HepG2 (cell line): ENCODE measurements around the gene TBX6. TPM values are rescaled to one million over a fixed set of nuclear protein-coding genes. Genes with fewer than 3 reads are reported as not detected.

Experiments
- ARID3A ChIP-seq: IDR thresholded peaks from 2 replicates; pipeline ENCODE4 v1.6.1; 2012; ENCODE audit warnings: low read depth, low read length, improper control_type of control experiment
- ARNT ChIP-seq: fragments of 450-650 bp; IDR thresholded peaks from 2 replicates; pipeline ENCODE4 v1.6.1; 2017
- CREB1 ChIP-seq, 2 experiments: fragments of 450-650 bp in 1 of 2; IDR thresholded peaks; 2 replicates each; pipeline ENCODE4 v1.6.1; 2016 to 2017; ENCODE audit warnings: control low read depth in 1 of 2, mild to moderate bottlenecking in 1 of 2, missing compliant biosample characterization in 1 of 2, missing genetic modification characterization in 1 of 2
- E2F1 ChIP-seq: sonication (generic); formaldehyde crosslinking; IDR thresholded peaks from 2 replicates; pipeline ENCODE4 v1.5.0; 2020; ENCODE audit warnings: missing genetic modification reagents
- KLF12 ChIP-seq: sonication (generic); formaldehyde crosslinking; IDR thresholded peaks from 2 replicates; pipeline ENCODE4 v1.4.0; 2020; ENCODE audit warnings: missing genetic modification reagents, borderline replicate concordance
- MAX ChIP-seq: IDR thresholded peaks from 2 replicates; pipeline ENCODE4 v1.6.1; 2012; ENCODE audit warnings: inconsistent platforms
- MEF2D ChIP-seq: sonication (generic); formaldehyde crosslinking; IDR thresholded peaks from 2 replicates; pipeline ENCODE4 v1.5.1; 2020; ENCODE audit warnings: mild to moderate bottlenecking, missing genetic modification reagents
- NR1H2 ChIP-seq: sonication (generic); formaldehyde crosslinking; IDR thresholded peaks from 2 replicates; pipeline ENCODE4 v1.8.1; 2022; ENCODE audit warnings: low read depth, missing genetic modification reagents, borderline replicate concordance
- PATZ1 ChIP-seq: sonication (generic); formaldehyde crosslinking; IDR thresholded peaks from 2 replicates; pipeline ENCODE4 v1.4.0; 2020; ENCODE audit warnings: missing genetic modification reagents
- PCBP1 ChIP-seq: fragments of 200-400 bp; formaldehyde crosslinking; IDR thresholded peaks from 2 replicates; pipeline ENCODE4 v1.6.1; 2017; ENCODE audit warnings: mild to moderate bottlenecking, low read depth, low read length, borderline replicate concordance
- SCMH1 ChIP-seq: sonication (generic); formaldehyde crosslinking; IDR thresholded peaks from 2 replicates; pipeline ENCODE4 v1.9.0; 2021; ENCODE audit warnings: missing genetic modification reagents, mild to moderate bottlenecking, borderline replicate concordance
- SUZ12 ChIP-seq: fragments of 150-350 bp; IDR thresholded peaks from 2 replicates; pipeline ENCODE4 v1.6.1; 2014; ENCODE audit warnings: low read depth, low read length
- TEF ChIP-seq: sonication (generic); formaldehyde crosslinking; IDR thresholded peaks from 2 replicates; pipeline ENCODE4 v1.5.0; 2020; ENCODE audit warnings: missing genetic modification reagents
- TRIM22 ChIP-seq: fragments of 450-650 bp; IDR thresholded peaks from 2 replicates; pipeline ENCODE4 v1.6.1; 2017
- ZNF446 ChIP-seq: sonication (generic); formaldehyde crosslinking; IDR thresholded peaks from 2 replicates; pipeline ENCODE4 v1.5.0; 2020; ENCODE audit warnings: mild to moderate bottlenecking, missing genetic modification reagents
- ZNF550 ChIP-seq: sonication (generic); formaldehyde crosslinking; IDR thresholded peaks from 2 replicates; pipeline ENCODE4 v1.4.0; 2020; ENCODE audit warnings: mild to moderate bottlenecking, missing genetic modification reagents, borderline replicate concordance
- ZNF607 ChIP-seq: sonication (generic); formaldehyde crosslinking; IDR thresholded peaks from 2 replicates; pipeline ENCODE4 v1.5.1; 2020; ENCODE audit warnings: missing genetic modification reagents, mild to moderate bottlenecking, borderline replicate concordance
- ZNF619 ChIP-seq: sonication (generic); formaldehyde crosslinking; IDR thresholded peaks from 2 replicates; pipeline ENCODE4 v1.4.0; 2020; ENCODE audit warnings: mild to moderate bottlenecking, missing genetic modification reagents
- ZNF691 ChIP-seq: sonication (generic); formaldehyde crosslinking; IDR thresholded peaks from 2 replicates; pipeline ENCODE4 v1.4.0; 2020; ENCODE audit warnings: missing genetic modification reagents, low read depth, mild to moderate bottlenecking, borderline replicate concordance
- polyA plus RNA-seq, 8 experiments: library from polyadenylated mRNA; depleted of rRNA in 3 of 8; stranded (reverse) in 7 of 8; unstranded in 1 of 8; fragments of >200 nt; fragmentation: Illumina TruSeq in 4 of 8; extraction: Trizol in 4 of 8; gene quantifications; 2 replicates each; pipeline versions ENCODE4 v1.2.1 to v1.2.3, GENCODE V29; 2011 to 2016; ENCODE audit warnings: low read depth in 4 of 8, missing spikeins in 1 of 8, mixed read lengths in 1 of 8; ENCODE audit not compliant: insufficient read depth in 1 of 8
- total RNA-seq, 5 experiments: library from RNA; depleted of rRNA; stranded (reverse); fragments of >200 nt; fragmentation: Illumina TruSeq; extraction: Trizol; gene quantifications; 2 replicates each; pipeline ENCODE4 v1.2.3, GENCODE V29; 2016; ENCODE audit warnings: low read depth in 1 of 5

Gene TBX6
- total and polyA plus RNA-seq, 2 of the 13 experiments (the other 11 are each of a cell fraction or from before 2014, with no cell fraction given): 0.24 to 0.42 TPM

- TF ChIP-seq PATZ1 (CRISPR knock-in tag) (peak; percentile 21; the same call in 1 of the 2 replicates), ZNF607 (CRISPR knock-in tag) (0 out of 2 replicates have a peak, but pooled peaks have one; percentile 48), SCMH1 (CRISPR knock-in tag) (no peak), SUZ12 (no peak), MAX (0 out of 2 replicates have a peak, but pooled peaks have one; percentile 10), CREB1 (IDR thresholded peaks at IDR 0.05) (no peak), CREB1 (CRISPR knock-in tag; IDR thresholded peaks at IDR 0.05) (no peak), ARNT (no peak), MEF2D (CRISPR knock-in tag) (0 out of 2 replicates have a peak, but pooled peaks have one; percentile 41), TEF (no peak), ZNF619 (no peak), ZNF446 (CRISPR knock-in tag) (no peak), KLF12 (CRISPR knock-in tag) (0 out of 2 replicates have a peak, but pooled peaks have one; percentile 10), E2F1 (CRISPR knock-in tag) (no peak), NR1H2 (no peak), ZNF691 (CRISPR knock-in tag) (0 out of 2 replicates have a peak, but pooled peaks have one; percentile 58), PCBP1 (no peak), ARID3A (no peak), ZNF550 (CRISPR knock-in tag) (no peak), TRIM22 (no peak)
Measured at GRCh38 chr16:30121741-30122571, 30.2 kb upstream of the TBX6 start (continued).
